ENCODE results near the gene ARMC2. TPM values are rescaled to one million over a fixed set of nuclear protein-coding genes. Genes with fewer than 3 reads are reported as not detected.

The ARMC2 gene
- total RNA-seq, 3 donors from 2014 or later: 4.3 to 7.9 (median 7.2) TPM

GRCh38 chr6:108989700-108990099 lies 141.5 kb downstream of the ARMC2 start:
- TF ChIP-seq POLR2A (IDR thresholded peaks at IDR 0.05) (no peak), POLR2AphosphoS5 (IDR thresholded peaks at IDR 0.05) (no peak), CTCF (IDR thresholded peaks at IDR 0.05) (no peak)
- intact Hi-C loops (cut with DNase I; ENCODE audit: low total_unique reads): no loop called here
- H3K4me1 ChIP-seq: no peaks in the 10 kb centered on the region
- peaks cover 8% of the 10 kb centered on the region for H3K36me3 ChIP-seq
- H3K4me3 ChIP-seq: no peak overlapping the region
- H3K27ac ChIP-seq: no peak overlapping the region
- no peak for DNase-seq (ENCODE audit: low spot score in 2 of 2)
- no peaks in the 10 kb centered on the region for H3K27me3 ChIP-seq
- no peaks in the 10 kb centered on the region for H3K9me3 ChIP-seq

- Histone ChIP-seq H3K27me3 (no peaks in the 10 kb centered on the region), H3K4me1 (no peaks in the 10 kb centered on the region), H3K36me3 (peaks cover 8% of the 10 kb centered on the region), H3K27ac (no peak overlapping the region), H3K9me3 (no peaks in the 10 kb centered on the region), H3K4me3 (no peak overlapping the region)
- DNase-seq (ENCODE audit: low spot score in 2 of 2): no peak
- TF ChIP-seq POLR2A (IDR thresholded peaks at IDR 0.05) (no peak), POLR2AphosphoS5 (IDR thresholded peaks at IDR 0.05) (no peak), CTCF (IDR thresholded peaks at IDR 0.05) (no peak)
- intact Hi-C loops (cut with DNase I; ENCODE audit: low total_unique reads): no loop called here
Measured at GRCh38 chr6:108993876-108994275, 145.7 kb downstream of the ARMC2 start.

- intact Hi-C loops (cut with DNase I; ENCODE audit: low total_unique reads): no loop called here
- Histone ChIP-seq H3K27ac (no peak overlapping the region), H3K27me3 (no peaks in the 10 kb centered on the region), H3K9me3 (no peaks in the 10 kb centered on the region), H3K36me3 (peaks cover 4% of the 10 kb centered on the region), H3K4me1 (no peaks in the 10 kb centered on the region), H3K4me3 (no peak overlapping the region)
- TF ChIP-seq POLR2AphosphoS5 (IDR thresholded peaks at IDR 0.05) (no peak), POLR2A (IDR thresholded peaks at IDR 0.05) (no peak), CTCF (IDR thresholded peaks at IDR 0.05) (no peak)
- DNase-seq (ENCODE audit: low spot score in 2 of 2): no peak
Measured at GRCh38 chr6:108995296-108995695, 147.1 kb downstream of the ARMC2 start.

- Histone ChIP-seq H3K36me3 (no peaks in the 10 kb centered on the region), H3K4me1 (peaks cover 0 to 3% of the 10 kb centered on the region in 2 donors), H3K27ac (no peak overlapping the region), H3K4me3 (no peak overlapping the region), H3K27me3 (no peaks in the 10 kb centered on the region), H3K9me3 (no peaks in the 10 kb centered on the region)
- TF ChIP-seq POLR2A (IDR thresholded peaks at IDR 0.05): no peak
- no peak for TF ChIP-seq POLR2AphosphoS5 (IDR thresholded peaks at IDR 0.05)
- no peak for TF ChIP-seq CTCF (IDR thresholded peaks at IDR 0.05)
- intact Hi-C loops (cut with DNase I; ENCODE audit: low total_unique reads): no loop called here
- DNase-seq (ENCODE audit: low spot score in 2 of 2): no peak
Measured at GRCh38 chr6:108996208-108996607, 148.0 kb downstream of the ARMC2 start.

- Histone ChIP-seq H3K27me3 (no peaks in the 10 kb centered on the region), H3K36me3 (no peaks in the 10 kb centered on the region), H3K4me3 (no peak overlapping the region), H3K9me3 (no peaks in the 10 kb centered on the region), H3K4me1 (peaks cover 0 to 9% of the 10 kb centered on the region in 2 donors), H3K27ac (no peak overlapping the region)
- DNase-seq (ENCODE audit: low spot score in 2 of 2): no peak
- intact Hi-C loops (cut with DNase I; ENCODE audit: low total_unique reads): no loop called here
- no peak for TF ChIP-seq CTCF (IDR thresholded peaks at IDR 0.05)
- TF ChIP-seq POLR2AphosphoS5 (IDR thresholded peaks at IDR 0.05): no peak
- TF ChIP-seq POLR2A (IDR thresholded peaks at IDR 0.05): no peak
Measured at GRCh38 chr6:108998485-108998884, 150.3 kb downstream of the ARMC2 start.
